GM21717 (cell line): ENCODE data around the gene HAUS6.
"Not testable (repeated sequence)": the region's sequence is repeated elsewhere in the genome, so short reads cannot be mapped to it uniquely, and the experiment has no call there.

Experiments
- ATAC-seq: cut with Tn5 transposase; IDR thresholded peaks from one replicate; pipeline ENCODE4 v1.9.1; 2021; ENCODE audit warnings: mild to moderate bottlenecking, moderate library complexity; ENCODE audit not compliant: unreplicated experiment

HAUS6 gene

GRCh38 chr9:19048966-19049916 is 53.5 kb downstream of the HAUS6 start, which contains the start of gene RRAGA:
TSS of gene RRAGA (plus strand) at chr9:19049427. CDS start at chr9:19049660, 233 bp downstream.
- ATAC-seq = peak; percentile 92

GRCh38 chr9:19036611-19037010 is 66.1 kb downstream of the HAUS6 start:
- no peak for ATAC-seq

GRCh38 chr9:19033015-19033414 is 69.7 kb downstream of the HAUS6 start, which contains the start of gene SAXO1:
TSS of gene SAXO1 (minus strand) at chr9:19033209. CDS start at chr9:19032908, 301 bp downstream.
- no peak for ATAC-seq

GRCh38 chr9:19032406-19032805 is 70.3 kb downstream of the HAUS6 start:
- no peak for ATAC-seq

- peak; percentile 69 for ATAC-seq
These were observed 71.8 kb downstream of the HAUS6 start for GRCh38 chr9:19030899-19031298.

- ATAC-seq = peak; percentile 62
These were observed 73.8 kb downstream of the HAUS6 start for GRCh38 chr9:19028835-19029451.

- ATAC-seq = no peak
These were observed 74.9 kb downstream of the HAUS6 start for GRCh38 chr9:19027825-19028224.

GRCh38 chr9:19026375-19026774 is 76.3 kb downstream of the HAUS6 start:
- no peak for ATAC-seq

- no peak for ATAC-seq
These were observed 79.6 kb downstream of the HAUS6 start for GRCh38 chr9:19023078-19023477.

GRCh38 chr9:19022206-19022605 is 80.5 kb downstream of the HAUS6 start:
- no peak for ATAC-seq

- ATAC-seq = not testable (repeated sequence)
These were observed 81.1 kb downstream of the HAUS6 start for GRCh38 chr9:19021649-19022048.

GRCh38 chr9:19020886-19021455 is 81.7 kb downstream of the HAUS6 start:
- no peak for ATAC-seq

- ATAC-seq = no peak
These were observed 84.5 kb downstream of the HAUS6 start for GRCh38 chr9:19018201-19018600.

- ATAC-seq = no peak
These were observed 93.2 kb downstream of the HAUS6 start for GRCh38 chr9:19009391-19009965.
